LNCaP clone FGC (cell line): ENCODE data around the gene CSNK1G3.
A peak's percentile ranks its signal among the peaks of the same experiment; 100 is the strongest.

Source experiments
- DNase-seq: peaks from one replicate; pipeline ENCODE4 v3.0.0-alpha.2; 2011; ENCODE audit warnings: low read depth
- H3K4me3 ChIP-seq: 2 replicates; pipeline ENCODE4 v1.5.1; 2011; ENCODE audit warnings: mild to moderate bottlenecking, low read depth, low read length, control low read depth
- CTCF ChIP-seq: IDR thresholded peaks from 2 replicates; pipeline ENCODE4 v1.5.1; 2012; ENCODE audit warnings: mild to moderate bottlenecking; ENCODE audit not compliant: control insufficient read depth, insufficient read depth; ENCODE audit errors: extremely low read depth

The CSNK1G3 gene

DNA sequence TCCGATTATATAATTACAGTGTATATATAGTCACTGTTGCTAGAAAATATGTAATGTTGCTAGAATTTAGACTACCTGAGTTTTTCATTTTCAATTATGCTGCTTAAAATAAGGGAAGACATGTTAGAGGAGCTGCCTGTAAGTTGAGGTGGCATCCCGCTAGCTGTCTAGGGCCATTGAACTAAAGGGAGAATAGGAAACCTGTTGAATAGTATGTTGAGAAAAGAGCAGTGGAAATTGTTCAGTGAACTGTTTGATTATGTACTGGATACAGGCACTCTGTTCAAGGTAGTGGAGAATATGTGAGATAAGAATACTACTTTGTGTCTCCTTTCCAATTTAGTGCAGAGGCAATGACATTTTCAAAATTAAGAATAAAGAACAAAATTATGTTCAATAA, 89.6 kb downstream of the CSNK1G3 start:
- no peak for DNase-seq
- no peak for TF ChIP-seq CTCF
- no peak overlapping the region for H3K4me3 ChIP-seq

- TF ChIP-seq CTCF: no peak
- no peak for DNase-seq
- no peak overlapping the region for H3K4me3 ChIP-seq
Measured at GRCh38 chr5:123605822-123606221, 93.8 kb downstream of the CSNK1G3 start.

DNA sequence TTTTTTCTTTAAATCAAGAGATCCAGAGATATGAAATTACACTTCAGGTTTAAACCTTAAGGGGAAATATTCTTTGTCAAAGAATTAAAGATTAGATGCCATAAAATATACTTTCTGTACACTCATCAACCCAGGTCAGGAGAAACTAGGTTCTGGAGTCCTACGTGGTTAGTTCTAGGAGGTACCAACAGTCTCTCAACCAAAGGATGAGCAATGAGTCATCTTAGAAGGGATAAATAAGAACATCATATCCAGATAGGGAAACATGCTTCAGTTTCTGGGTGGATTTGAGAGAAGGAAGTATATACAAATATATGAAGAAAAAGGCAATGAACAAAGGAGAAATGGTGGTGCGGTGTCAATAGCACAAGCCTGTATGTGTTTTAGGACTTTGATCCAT, 98.2 kb downstream of the CSNK1G3 start:
- no peak for DNase-seq
- no peak for TF ChIP-seq CTCF
- H3K4me3 ChIP-seq: no peak overlapping the region

- H3K4me3 ChIP-seq: no peak overlapping the region
- peak; percentile 62 for DNase-seq
- peak; percentile 89 for TF ChIP-seq CTCF
Measured at GRCh38 chr5:123610665-123611405, 98.9 kb downstream of the CSNK1G3 start.

- no peak overlapping the region for H3K4me3 ChIP-seq
- TF ChIP-seq CTCF: no peak
- no peak for DNase-seq
Measured at GRCh38 chr5:123611406-123611709, 99.4 kb downstream of the CSNK1G3 start.

DNA sequence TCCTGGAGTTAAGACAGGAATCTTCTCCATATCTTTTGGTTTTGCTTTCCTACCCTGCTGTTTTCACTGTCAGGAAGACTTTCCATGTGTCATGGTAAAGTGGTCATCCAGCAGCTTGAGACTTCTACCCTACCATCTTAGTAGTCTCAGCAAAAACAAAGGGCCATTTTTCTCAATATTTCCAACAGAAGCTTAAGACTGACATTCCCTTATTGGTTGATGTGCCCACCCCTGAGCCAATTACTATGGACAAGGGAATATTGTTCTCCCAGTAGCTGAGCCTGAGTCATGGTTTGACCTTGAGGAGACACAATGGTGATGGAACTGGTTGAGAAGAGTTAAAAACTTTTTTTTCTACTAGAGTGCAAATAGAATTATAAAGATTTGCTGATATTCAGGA, 105.6 kb downstream of the CSNK1G3 start:
- no peak for DNase-seq
- TF ChIP-seq CTCF: no peak
- no peak overlapping the region for H3K4me3 ChIP-seq

DNA sequence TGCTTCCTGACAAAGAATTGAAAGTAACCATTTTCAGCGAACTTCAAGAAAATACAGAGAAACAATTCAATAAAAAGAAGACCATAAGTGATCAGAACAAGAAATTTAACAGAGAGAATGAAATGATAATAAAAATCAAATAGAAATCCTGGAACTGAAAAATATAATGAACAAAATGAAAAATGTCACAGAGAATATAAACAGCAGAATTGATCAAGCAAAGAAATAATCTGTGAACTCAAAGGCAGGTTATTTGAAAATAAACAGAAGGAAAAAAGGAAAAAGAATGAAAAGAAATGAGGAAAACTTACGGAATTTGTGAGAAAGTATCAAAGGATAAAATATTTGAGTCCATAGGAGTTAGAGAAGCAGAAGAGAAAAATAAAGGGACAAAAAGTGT, 114.1 kb downstream of the CSNK1G3 start:
- H3K4me3 ChIP-seq: no peak overlapping the region
- DNase-seq: no peak
- no peak for TF ChIP-seq CTCF
